ENCODE measurements around the gene CEP89.
"Not testable (repeated sequence)": the region's sequence is repeated elsewhere in the genome, so short reads cannot be mapped to it uniquely, and the experiment has no call there.

CEP89 gene

DNA sequence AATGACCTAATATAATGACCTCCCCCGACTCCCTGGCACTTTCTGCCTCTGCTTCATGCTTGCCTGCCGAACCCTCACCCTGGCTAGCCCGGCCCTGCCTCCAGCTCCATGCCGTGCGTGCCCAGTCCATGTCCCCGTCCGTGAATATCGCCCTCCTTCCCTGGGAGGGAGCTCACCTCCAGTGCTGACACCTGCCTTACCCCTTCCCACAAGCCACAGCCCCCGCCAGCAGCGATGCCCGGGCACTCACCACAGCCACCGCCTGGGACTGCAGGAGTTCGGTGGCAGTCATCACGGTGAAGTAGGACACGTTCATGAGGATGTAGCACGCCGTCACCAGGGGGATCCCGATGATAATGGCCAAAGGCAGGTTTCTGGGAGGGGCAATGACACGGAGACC is 112.2 kb downstream of the CEP89 start:
- H3K27ac ChIP-seq (ENCODE audit: low read length), result no peak overlapping the region
- H3K36me3 ChIP-seq (ENCODE audit: control insufficient read depth in 1 of 2, insufficient read depth in 2 of 2, low read length in 2 of 2), result peaks cover 0 to 3% of the 10 kb centered on the region in 2 donors
- H3K27me3 ChIP-seq (ENCODE audit: low read depth, low read length), result no peaks in the 10 kb centered on the region
- no peaks in the 10 kb centered on the region for H3K4me1 ChIP-seq (ENCODE audit: control insufficient read depth in 1 of 2, insufficient read depth in 2 of 2, low read length in 2 of 2)
- H3K4me3 ChIP-seq (ENCODE audit: low read depth in 1 of 2, low read length in 2 of 2), result no peak overlapping the region
- H3K9me3 ChIP-seq (ENCODE audit: control insufficient read depth in 1 of 2, low read length in 2 of 2), result no peaks in the 10 kb centered on the region

DNA sequence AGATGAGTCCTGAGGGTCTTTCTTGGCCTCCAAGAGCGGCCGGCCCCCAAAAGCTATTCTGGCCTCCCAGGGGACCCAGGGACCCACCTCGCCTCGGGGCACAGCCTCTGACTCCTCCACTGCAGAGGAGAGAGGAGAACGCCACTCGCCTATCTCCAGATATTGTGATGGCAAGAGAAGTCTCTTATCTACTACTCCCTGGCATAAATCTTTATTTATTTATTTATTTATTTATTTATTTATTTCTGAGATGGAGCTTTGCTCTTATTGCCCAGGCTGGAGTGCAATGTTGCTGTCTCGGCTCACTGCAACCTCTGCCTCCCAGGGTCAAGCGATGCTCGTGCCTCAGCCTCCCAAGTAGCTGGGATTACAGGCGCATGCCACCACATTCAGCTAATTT is 113.2 kb downstream of the CEP89 start:
- Histone ChIP-seq H3K27ac (ENCODE audit: low read length) (no peak overlapping the region), H3K36me3 (ENCODE audit: control insufficient read depth in 1 of 2, insufficient read depth in 2 of 2, low read length in 2 of 2) (peaks cover 0 to 3% of the 10 kb centered on the region in 2 donors), H3K9me3 (ENCODE audit: control insufficient read depth in 1 of 2, low read length in 2 of 2) (no peaks in the 10 kb centered on the region), H3K4me1 (ENCODE audit: control insufficient read depth in 1 of 2, insufficient read depth in 2 of 2, low read length in 2 of 2) (no peaks in the 10 kb centered on the region), H3K27me3 (ENCODE audit: low read depth, low read length) (no peaks in the 10 kb centered on the region), H3K4me3 (ENCODE audit: low read depth in 1 of 2, low read length in 2 of 2) (no peak overlapping the region)

DNA sequence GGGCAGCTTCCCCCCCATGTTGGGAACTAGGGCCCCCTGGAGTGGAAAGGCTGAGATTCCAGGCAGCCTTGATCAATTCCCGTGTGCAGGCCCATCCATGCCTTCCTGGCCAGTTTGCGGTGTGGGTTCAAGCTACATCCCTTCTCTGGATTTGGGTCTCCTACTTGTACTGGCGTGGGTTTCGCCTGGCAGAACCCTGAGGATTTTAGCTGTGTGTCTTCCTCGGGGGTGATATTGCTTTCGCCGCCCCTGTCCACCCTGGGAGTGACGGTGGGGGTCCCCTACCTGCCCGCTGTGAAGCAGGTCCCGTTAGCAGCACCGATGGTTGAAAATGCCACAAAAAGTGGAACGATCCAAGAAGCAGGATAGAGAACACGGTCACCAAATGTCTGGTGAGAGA is 113.6 kb downstream of the CEP89 start:
- Histone ChIP-seq H3K36me3 (ENCODE audit: control insufficient read depth in 1 of 2, insufficient read depth in 2 of 2, low read length in 2 of 2) (peaks cover 0 to 3% of the 10 kb centered on the region in 2 donors), H3K9me3 (ENCODE audit: control insufficient read depth in 1 of 2, low read length in 2 of 2) (no peaks in the 10 kb centered on the region), H3K27ac (ENCODE audit: low read length) (no peak overlapping the region), H3K4me3 (ENCODE audit: low read depth in 1 of 2, low read length in 2 of 2) (no peak overlapping the region), H3K27me3 (ENCODE audit: low read depth, low read length) (no peaks in the 10 kb centered on the region), H3K4me1 (ENCODE audit: control insufficient read depth in 1 of 2, insufficient read depth in 2 of 2, low read length in 2 of 2) (no peaks in the 10 kb centered on the region)

DNA sequence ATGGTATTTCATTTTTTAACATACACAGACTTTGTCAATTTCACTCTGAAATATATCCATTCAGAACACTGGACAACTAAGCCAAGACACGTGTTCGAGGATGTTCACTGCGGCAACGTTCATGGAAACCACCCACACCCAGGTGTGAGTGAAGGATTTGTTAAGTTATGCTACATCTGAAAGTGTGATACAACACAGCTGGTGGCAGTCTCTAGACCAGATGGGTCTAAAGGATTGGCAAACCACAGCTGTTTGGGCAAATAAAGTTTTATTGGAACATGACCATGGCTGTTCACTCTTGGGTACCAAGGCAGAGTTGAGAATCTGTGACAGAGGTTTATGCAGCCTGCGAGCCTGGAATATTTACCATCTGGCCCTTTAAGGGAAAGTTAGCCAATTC is 114.2 kb downstream of the CEP89 start:
- H3K27ac ChIP-seq (ENCODE audit: low read length), result no peak overlapping the region
- H3K4me1 ChIP-seq (ENCODE audit: control insufficient read depth in 1 of 2, insufficient read depth in 2 of 2, low read length in 2 of 2), result no peaks in the 10 kb centered on the region
- no peak overlapping the region for H3K4me3 ChIP-seq (ENCODE audit: low read depth in 1 of 2, low read length in 2 of 2)
- H3K27me3 ChIP-seq (ENCODE audit: low read depth, low read length), result no peaks in the 10 kb centered on the region
- no peaks in the 10 kb centered on the region for H3K9me3 ChIP-seq (ENCODE audit: control insufficient read depth in 1 of 2, low read length in 2 of 2)
- H3K36me3 ChIP-seq (ENCODE audit: control insufficient read depth in 1 of 2, insufficient read depth in 2 of 2, low read length in 2 of 2), result peaks cover 0 to 3% of the 10 kb centered on the region in 2 donors

- not testable (repeated sequence) for H3K4me1 ChIP-seq (ENCODE audit: control insufficient read depth in 1 of 2, insufficient read depth in 2 of 2, low read length in 2 of 2); H3K36me3 ChIP-seq (ENCODE audit: control insufficient read depth in 1 of 2, insufficient read depth in 2 of 2, low read length in 2 of 2); H3K9me3 ChIP-seq (ENCODE audit: control insufficient read depth in 1 of 2, low read length in 2 of 2); H3K27me3 ChIP-seq (ENCODE audit: low read depth, low read length); H3K4me3 ChIP-seq (ENCODE audit: low read depth in 1 of 2, low read length in 2 of 2); H3K27ac ChIP-seq (ENCODE audit: low read length)
These were observed 114.9 kb downstream of the CEP89 start for GRCh38 chr19:32856818-32857217.

- no peaks in the 10 kb centered on the region for H3K9me3 ChIP-seq (ENCODE audit: control insufficient read depth in 1 of 2, low read length in 2 of 2)
- no peak overlapping the region for H3K27ac ChIP-seq (ENCODE audit: low read length)
- no peaks in the 10 kb centered on the region for H3K4me1 ChIP-seq (ENCODE audit: control insufficient read depth in 1 of 2, insufficient read depth in 2 of 2, low read length in 2 of 2)
- no peaks in the 10 kb centered on the region for H3K27me3 ChIP-seq (ENCODE audit: low read depth, low read length)
- no peak overlapping the region for H3K4me3 ChIP-seq (ENCODE audit: low read depth in 1 of 2, low read length in 2 of 2)
- no peaks in the 10 kb centered on the region for H3K36me3 ChIP-seq (ENCODE audit: control insufficient read depth in 1 of 2, insufficient read depth in 2 of 2, low read length in 2 of 2)
These were observed 119.5 kb downstream of the CEP89 start for GRCh38 chr19:32852216-32852615.

- H3K27me3 ChIP-seq (ENCODE audit: low read depth, low read length); H3K4me1 ChIP-seq (ENCODE audit: control insufficient read depth in 1 of 2, insufficient read depth in 2 of 2, low read length in 2 of 2); H3K9me3 ChIP-seq (ENCODE audit: control insufficient read depth in 1 of 2, low read length in 2 of 2); H3K4me3 ChIP-seq (ENCODE audit: low read depth in 1 of 2, low read length in 2 of 2); H3K27ac ChIP-seq (ENCODE audit: low read length); H3K36me3 ChIP-seq (ENCODE audit: control insufficient read depth in 1 of 2, insufficient read depth in 2 of 2, low read length in 2 of 2): not testable (repeated sequence)
These were observed 123.7 kb downstream of the CEP89 start for GRCh38 chr19:32848035-32848434.

GRCh38 chr19:32843716-32844245 is 128.0 kb downstream of the CEP89 start:
- Histone ChIP-seq H3K9me3 (ENCODE audit: control insufficient read depth in 1 of 2, low read length in 2 of 2) (peaks cover 6 to 19% of the 10 kb centered on the region in 2 donors), H3K36me3 (ENCODE audit: control insufficient read depth in 1 of 2, insufficient read depth in 2 of 2, low read length in 2 of 2) (peaks cover 0 to 12% of the 10 kb centered on the region in 2 donors)

GRCh38 chr19:32842061-32842460 is 129.7 kb downstream of the CEP89 start:
- Histone ChIP-seq H3K4me1 (ENCODE audit: control insufficient read depth in 1 of 2, insufficient read depth in 2 of 2, low read length in 2 of 2) (no peaks in the 10 kb centered on the region), H3K9me3 (ENCODE audit: control insufficient read depth in 1 of 2, low read length in 2 of 2) (peaks cover 6 to 19% of the 10 kb centered on the region in 2 donors), H3K36me3 (ENCODE audit: control insufficient read depth in 1 of 2, insufficient read depth in 2 of 2, low read length in 2 of 2) (peaks cover 0 to 12% of the 10 kb centered on the region in 2 donors), H3K27me3 (ENCODE audit: low read depth, low read length) (no peaks in the 10 kb centered on the region), H3K27ac (ENCODE audit: low read length) (no peak overlapping the region), H3K4me3 (ENCODE audit: low read depth in 1 of 2, low read length in 2 of 2) (no peak overlapping the region)

More at GRCh38 chr19:32843716-32844245, 128.0 kb downstream of the CEP89 start:
- Histone ChIP-seq H3K27ac (ENCODE audit: low read length) (no peak overlapping the region), H3K4me1 (ENCODE audit: control insufficient read depth in 1 of 2, insufficient read depth in 2 of 2, low read length in 2 of 2) (no peaks in the 10 kb centered on the region), H3K27me3 (ENCODE audit: low read depth, low read length) (no peaks in the 10 kb centered on the region), H3K4me3 (ENCODE audit: low read depth in 1 of 2, low read length in 2 of 2) (no peak overlapping the region)

DNA sequence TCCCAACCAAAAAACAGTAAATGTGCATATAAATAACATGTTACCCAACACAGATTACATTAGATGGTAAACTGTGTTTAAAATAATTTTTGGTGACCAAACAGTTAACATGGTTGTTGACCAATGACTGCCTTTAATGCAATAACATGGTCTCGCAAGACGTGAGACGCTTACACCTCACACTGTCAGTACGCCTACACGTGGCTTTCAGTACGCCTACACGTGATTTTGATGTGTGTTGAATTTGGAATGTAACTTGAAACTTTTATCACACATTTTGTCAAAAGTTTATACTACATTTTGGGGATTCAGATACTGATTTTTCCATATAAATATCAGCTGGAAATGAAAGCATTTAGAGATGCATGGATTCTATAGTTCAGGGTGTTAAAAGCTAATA is 134.2 kb downstream of the CEP89 start:
- no peak overlapping the region for H3K4me3 ChIP-seq (ENCODE audit: low read depth in 1 of 2, low read length in 2 of 2)
- H3K36me3 ChIP-seq (ENCODE audit: control insufficient read depth in 1 of 2, insufficient read depth in 2 of 2, low read length in 2 of 2), result peaks cover 0 to 12% of the 10 kb centered on the region in 2 donors
- no peak overlapping the region for H3K27ac ChIP-seq (ENCODE audit: low read length)
- H3K4me1 ChIP-seq (ENCODE audit: control insufficient read depth in 1 of 2, insufficient read depth in 2 of 2, low read length in 2 of 2), result no peaks in the 10 kb centered on the region
- H3K9me3 ChIP-seq (ENCODE audit: control insufficient read depth in 1 of 2, low read length in 2 of 2), result peaks cover 6 to 19% of the 10 kb centered on the region in 2 donors
- H3K27me3 ChIP-seq (ENCODE audit: low read depth, low read length), result no peaks in the 10 kb centered on the region

DNA sequence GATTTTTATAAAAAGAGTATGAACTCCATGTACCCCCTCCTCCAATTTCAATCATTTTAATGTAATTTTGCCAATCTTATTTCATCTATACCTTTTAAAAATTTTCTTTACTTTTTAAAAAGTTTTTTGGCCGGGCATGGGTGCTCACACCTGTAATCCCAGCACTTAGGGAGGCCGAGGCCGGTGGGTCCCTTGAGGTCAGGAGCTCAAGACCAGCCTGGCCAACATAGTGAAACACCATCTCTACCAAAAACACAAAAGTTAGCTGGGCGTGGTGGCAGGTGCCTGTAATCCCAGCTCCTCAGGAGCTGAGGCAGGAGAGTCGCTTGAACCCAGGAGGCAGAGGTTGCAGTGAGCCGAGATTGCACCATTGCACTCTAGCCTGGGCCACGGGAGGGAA is 138.4 kb downstream of the CEP89 start:
- H3K27me3 ChIP-seq (ENCODE audit: low read depth, low read length); H3K36me3 ChIP-seq (ENCODE audit: control insufficient read depth in 1 of 2, insufficient read depth in 2 of 2, low read length in 2 of 2): not testable (repeated sequence)

DNA sequence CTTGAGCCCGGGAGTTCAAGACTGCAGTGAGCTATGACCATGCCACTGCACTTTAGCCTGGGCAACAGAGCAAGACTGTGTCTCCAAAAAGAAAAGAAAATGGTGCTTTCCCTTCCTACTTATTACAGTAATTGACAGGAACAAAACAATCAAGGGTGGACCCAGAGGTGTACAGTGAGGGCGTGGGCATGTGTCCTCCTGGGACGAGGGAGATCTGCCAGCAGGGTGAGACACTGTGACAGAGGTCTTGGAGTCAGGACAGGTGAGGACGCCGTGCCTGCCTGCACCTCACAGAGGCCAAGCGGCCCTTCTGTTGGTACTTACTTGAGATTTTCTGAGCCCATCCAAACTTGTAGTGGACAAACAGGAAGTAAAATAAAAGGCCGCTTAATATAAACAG is 138.9 kb downstream of the CEP89 start:
- not testable (repeated sequence) for H3K27ac ChIP-seq (ENCODE audit: low read length); H3K4me3 ChIP-seq (ENCODE audit: low read depth in 1 of 2, low read length in 2 of 2); H3K27me3 ChIP-seq (ENCODE audit: low read depth, low read length); H3K4me1 ChIP-seq (ENCODE audit: control insufficient read depth in 1 of 2, insufficient read depth in 2 of 2, low read length in 2 of 2); H3K9me3 ChIP-seq (ENCODE audit: control insufficient read depth in 1 of 2, low read length in 2 of 2); H3K36me3 ChIP-seq (ENCODE audit: control insufficient read depth in 1 of 2, insufficient read depth in 2 of 2, low read length in 2 of 2)

More for the DNA sequence above, 138.4 kb downstream of the CEP89 start:
- not testable (repeated sequence) for H3K4me1 ChIP-seq (ENCODE audit: control insufficient read depth in 1 of 2, insufficient read depth in 2 of 2, low read length in 2 of 2); H3K4me3 ChIP-seq (ENCODE audit: low read depth in 1 of 2, low read length in 2 of 2); H3K9me3 ChIP-seq (ENCODE audit: control insufficient read depth in 1 of 2, low read length in 2 of 2); H3K27ac ChIP-seq (ENCODE audit: low read length)
